Astrocyte (in vitro differentiated cells and primary cell): ENCODE data around the gene PLD1.

Experiments used
- EZH2 ChIP-seq: IDR thresholded peaks from 2 replicates; pipeline ENCODE4 v1.6.1; 2012; ENCODE audit warnings: mild to moderate bottlenecking, low read length, inconsistent platforms; ENCODE audit not compliant: insufficient read depth
- TF ChIP-seq, protein P1 (sequence below): IDR thresholded peaks from 2 replicates; pipeline ENCODE4 v1.5.1; 2011; ENCODE audit warnings: low read depth, mild to moderate bottlenecking, inconsistent platforms, low read length, moderate library complexity; ENCODE audit not compliant: insufficient read depth

DNA sequence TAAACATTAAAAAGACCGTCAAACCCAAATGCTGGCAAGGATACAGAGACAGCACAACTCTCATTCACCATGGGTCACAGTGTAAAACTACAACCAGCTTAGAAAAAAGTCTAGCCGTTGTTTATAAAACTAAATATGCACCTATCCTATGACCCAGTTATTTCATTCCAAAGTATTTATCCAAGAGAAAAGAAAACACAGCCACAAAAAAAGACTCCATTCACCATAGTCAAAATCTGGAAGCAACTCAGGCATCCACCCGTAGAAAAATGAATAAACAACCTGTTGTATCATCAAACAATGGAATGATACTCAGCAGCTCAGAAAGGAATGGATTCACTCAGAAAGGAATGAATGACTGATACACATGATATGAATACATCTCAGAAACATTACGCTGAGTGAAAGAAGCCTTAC lies 28.6 kb downstream of the PLD1 start:
- TF ChIP-seq, protein P1, sequence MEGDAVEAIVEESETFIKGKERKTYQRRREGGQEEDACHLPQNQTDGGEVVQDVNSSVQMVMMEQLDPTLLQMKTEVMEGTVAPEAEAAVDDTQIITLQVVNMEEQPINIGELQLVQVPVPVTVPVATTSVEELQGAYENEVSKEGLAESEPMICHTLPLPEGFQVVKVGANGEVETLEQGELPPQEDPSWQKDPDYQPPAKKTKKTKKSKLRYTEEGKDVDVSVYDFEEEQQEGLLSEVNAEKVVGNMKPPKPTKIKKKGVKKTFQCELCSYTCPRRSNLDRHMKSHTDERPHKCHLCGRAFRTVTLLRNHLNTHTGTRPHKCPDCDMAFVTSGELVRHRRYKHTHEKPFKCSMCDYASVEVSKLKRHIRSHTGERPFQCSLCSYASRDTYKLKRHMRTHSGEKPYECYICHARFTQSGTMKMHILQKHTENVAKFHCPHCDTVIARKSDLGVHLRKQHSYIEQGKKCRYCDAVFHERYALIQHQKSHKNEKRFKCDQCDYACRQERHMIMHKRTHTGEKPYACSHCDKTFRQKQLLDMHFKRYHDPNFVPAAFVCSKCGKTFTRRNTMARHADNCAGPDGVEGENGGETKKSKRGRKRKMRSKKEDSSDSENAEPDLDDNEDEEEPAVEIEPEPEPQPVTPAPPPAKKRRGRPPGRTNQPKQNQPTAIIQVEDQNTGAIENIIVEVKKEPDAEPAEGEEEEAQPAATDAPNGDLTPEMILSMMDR, result no peak
- TF ChIP-seq EZH2, result no peak
